CMK (cell line): ENCODE data around the gene ETFA.

Source experiments
- DNase-seq: peaks from one replicate; pipeline ENCODE4 v3.0.0-alpha.2; 2010; ENCODE audit warnings: low read depth

The ETFA gene

DNA sequence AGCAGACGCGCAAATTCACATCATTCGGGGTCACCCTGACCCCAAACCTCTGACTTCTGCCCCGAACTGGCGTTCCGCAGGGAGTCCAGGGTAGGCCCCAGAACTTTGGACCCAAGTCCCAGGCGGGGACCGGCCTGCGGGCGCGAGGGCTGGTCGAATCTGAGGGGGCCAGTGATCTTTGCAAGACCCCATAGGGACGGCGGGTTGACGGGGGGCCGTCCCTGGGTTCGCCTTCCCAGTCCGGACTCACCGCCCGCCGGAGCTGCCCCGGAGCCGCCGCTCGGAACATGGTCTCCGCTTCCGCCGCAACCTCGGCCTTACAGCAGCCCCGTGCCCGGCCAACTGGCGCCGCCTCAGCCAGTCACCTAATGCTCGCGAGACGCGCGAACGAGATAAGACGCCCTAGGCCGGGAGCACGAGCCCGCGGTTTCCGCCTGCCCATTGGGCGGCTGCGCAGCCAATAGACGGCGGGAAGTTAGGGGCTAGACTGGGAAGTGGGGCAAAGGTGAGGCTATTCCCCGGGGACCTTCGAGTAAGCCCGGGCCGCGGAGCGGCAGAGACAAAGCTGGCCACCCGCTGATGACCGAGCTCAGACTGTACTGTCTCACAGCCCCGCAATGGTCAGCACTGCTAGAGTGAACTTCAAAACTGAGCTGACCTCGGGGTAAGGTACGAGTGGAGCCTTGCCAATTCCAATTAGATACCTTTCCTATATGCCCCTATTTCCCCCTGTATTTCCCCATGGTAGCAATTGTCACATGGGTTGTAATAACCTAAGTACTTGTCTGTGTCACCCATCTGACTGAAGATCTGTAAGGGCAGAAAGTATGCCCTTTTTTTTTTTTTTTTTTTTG, at the start of gene ETFA:
Gene ETFA, minus strand, starts transcription at position 370 of the 854 bp plus-strand sequence. Its CDS starts 81 bp downstream, at position 289.
- peak; percentile 92 for DNase-seq

DNA sequence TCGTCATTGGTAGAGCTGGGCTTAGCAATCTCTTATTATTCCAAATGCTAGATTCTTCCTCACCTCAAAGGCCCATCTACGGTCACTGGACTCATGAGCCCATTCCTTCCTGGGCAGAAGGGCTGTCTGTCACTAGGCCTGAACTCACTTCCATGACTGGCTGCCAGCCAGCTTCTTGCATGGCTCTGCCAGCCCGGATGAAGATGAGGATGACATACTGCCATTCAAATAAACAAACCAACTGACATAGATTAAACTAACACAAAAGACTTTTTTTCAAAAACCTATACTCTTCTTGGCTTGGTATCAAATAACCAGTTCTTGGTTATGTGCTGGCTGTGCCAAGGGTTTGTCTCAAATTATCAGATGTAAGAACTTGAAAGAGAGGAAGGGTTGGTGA, 49.1 kb upstream of the ETFA start:
- DNase-seq, result no peak

DNA sequence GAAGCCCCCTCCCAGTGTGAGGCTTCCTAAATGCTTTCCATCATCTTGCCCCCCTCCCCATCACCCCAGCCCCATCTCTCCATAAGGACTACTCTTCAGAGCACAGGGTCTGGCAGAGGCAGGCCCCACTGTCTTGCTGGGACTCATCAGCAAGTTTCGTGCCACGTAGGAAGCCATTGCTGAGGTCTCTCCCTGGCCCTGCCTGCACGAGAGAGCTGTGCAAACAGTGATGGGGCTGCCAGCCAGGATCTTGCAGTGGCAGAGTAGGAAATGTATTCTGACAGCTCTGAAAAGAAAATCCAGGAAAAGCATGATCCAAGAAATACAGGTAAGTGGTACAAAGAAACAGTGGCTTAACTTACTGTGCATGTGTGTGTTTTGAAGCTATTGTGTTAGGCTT, 47.9 kb upstream of the ETFA start:
- DNase-seq, result no peak

DNA sequence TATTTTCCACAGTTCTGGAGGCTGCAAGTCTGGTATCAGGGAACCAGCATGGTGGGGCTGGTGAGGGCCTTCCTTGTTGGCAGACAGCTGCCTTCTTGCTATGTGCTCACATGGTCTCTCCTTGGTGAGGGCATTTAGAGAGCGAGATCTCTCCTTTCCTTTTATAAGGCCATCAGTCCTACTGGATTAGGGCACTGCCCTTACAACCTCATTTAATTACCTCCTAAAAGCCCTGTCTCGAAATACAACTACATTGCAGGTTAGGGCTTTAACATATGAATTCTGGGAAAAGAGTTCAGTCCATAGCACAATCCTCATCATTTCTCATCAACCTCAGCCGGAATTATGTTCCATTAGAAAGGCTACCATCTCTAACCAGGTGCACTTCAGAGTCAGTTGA, 47.2 kb upstream of the ETFA start:
- DNase-seq, result no peak

DNA sequence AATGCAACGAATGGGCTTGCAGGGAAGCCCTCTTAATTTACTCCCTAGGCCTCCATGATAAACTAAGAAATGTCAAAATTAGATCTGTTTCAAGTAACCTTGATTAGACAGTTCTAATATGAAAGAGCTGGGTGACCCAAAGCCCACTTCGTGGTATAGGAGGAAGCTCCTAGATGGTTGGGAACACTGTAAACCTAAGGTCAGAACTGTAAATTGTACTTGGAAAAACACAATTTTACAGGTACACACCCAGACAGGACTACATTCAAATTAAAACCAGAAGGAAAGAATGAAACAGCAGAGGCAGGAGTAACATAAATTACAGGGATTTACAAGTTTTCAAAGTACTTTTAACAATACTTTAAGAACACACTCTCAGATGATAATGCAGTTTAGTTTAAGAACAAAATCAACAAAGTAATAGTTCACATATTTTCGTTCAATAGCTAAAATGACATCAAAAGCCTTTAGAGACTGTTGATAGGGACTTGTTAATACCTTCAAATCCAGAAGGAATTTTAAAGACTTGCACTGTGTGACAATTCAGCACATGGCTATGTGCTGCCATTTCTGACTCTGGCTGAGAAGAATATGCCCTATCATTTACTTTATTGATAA, 43.7 kb upstream of the ETFA start:
- no peak for DNase-seq

DNA sequence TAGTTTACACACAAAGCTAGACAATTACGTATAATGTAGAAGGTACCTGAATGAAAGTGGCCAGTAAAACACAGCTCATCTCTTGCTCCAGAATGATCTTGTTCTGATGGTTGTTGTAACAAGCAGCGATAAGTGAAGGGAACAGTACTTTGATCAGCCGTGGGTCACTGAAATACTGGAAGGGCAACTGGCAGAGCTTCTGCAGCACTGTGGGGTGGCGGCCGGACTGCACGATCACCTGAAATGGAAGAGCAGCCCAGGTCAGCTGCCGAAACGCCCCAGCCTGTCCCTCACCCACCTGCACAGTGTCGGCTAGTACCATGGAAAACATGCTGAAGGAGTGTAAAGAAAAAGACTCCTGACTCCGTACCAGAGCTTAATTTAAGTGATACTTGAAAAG, 42.6 kb upstream of the ETFA start:
- DNase-seq, result no peak

DNA sequence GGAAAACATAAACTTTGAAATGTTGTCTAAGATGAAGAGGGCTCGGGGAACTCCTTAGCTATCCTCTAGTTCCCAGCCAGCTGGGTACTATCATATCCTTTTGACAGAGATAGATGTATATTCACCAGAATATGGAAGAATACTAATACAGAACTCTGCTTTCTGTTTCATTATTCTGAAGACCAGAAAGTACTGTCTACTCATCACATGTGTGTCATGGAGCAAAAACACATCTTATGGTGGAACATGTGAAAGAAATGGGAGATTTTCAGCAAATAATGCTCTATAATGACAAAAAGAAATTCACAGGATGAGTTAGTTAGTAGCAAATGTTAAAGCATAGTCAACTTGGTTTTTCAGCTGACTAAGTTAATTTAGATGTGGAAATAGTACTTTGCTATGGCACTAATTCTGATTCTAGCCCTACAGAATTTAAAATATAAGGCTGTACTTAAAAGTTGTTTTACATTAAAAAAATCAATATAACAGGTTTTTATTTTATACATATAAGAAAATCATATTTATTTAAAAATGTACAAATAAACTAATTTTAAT, 41.8 kb upstream of the ETFA start:
- DNase-seq, result no peak

DNA sequence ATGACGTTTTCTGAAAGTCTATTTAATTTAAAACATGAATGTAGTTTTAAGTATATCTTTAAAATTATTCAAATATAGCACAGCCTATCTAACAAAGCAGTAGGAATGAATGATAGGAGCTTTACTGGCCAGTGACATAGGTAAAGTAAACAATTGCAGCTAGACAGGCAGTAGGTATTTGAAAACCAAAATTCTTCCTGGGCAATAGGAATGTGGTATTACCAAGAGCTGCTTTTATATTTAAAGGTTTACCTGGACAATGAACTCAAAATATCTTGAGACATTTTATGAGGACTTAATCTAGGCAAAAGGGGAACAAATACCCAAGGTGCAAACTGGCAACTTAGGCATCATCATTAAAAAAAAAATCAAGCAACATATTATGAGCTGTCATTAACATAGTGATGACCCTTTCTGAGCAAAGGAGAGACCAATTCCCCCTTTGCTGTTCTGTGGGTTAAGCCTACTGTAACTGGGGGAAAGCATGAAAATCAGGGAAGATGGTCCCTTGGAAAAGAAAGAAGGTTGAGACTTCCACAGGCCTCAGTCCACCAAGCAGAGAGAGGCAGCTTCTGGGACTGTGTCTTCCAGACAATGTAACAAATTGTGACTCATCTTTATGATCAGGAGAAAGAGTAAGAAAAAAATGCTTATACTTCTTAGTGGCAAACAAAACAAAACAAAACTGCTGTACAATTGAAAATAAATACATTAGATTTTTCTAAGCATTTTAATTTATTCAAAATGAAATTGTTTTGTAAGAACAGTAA, 38.2 kb upstream of the ETFA start:
- no peak for DNase-seq

DNA sequence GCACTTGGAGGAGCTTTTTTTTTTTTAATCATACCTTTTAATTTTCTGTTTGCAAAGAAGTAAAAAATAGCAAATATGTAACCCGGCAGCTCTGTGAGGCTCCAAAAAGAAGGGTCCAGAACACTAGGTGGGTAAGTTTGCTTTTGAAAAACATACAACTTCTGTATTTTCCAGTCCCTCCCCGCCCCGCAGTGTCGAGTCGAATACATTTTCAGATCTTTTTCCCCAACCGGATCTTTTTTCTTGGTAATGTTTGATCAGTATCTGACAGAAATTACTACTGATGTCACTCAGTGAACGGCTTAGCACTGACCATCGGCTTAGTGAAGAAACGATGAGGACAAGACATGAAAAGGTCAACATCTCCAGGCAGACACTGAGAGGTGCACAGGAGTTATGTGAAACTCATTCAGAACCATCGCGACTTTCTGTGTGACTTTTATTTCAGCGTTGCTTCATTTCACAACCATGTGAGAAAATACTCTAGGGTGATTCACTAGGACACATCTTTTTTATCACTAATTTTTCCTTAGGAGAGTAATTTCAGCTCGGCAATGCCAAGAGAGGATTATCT, 36.3 kb upstream of the ETFA start:
- no peak for DNase-seq

DNA sequence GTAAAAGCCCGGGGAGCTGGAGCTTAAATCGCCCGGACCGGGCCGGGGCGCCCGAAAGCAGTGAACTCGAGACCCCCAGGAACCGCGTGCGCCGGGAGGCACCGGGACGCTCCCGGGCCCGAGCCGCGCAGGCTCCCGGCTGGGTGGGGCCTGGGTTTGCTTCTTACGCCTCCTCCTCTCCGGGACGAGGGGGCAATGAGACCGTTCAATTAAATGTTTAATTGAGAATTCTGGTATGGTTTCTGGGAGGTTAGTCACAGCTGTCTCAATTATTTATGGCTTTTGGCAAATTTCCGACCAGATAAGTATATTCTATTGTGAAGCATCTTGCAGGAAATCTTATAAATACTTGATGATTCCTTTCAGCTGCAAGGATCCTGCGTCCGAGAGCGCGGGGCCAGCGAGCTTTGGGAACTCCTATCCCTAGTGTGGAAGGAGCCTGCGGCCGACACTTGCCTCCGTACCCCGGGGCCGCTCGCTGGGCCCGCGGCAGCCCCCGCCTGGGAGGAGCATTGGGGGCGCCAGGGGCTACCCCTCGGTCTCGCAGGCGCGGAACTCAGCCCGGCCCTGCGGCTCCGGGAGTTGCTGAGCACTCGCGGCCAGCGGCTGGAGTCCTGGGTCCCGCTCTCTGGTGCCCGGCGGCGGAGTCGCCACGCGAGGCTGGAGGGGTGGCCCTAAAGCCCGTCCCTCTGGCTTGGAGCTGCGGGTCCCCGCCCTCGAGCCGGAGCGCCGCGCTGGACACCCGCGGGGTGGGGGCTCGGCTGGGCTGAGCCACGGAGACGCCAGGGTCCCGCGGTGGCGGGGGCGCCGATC, 35.6 kb upstream of the ETFA start:
- DNase-seq, result no peak

DNA sequence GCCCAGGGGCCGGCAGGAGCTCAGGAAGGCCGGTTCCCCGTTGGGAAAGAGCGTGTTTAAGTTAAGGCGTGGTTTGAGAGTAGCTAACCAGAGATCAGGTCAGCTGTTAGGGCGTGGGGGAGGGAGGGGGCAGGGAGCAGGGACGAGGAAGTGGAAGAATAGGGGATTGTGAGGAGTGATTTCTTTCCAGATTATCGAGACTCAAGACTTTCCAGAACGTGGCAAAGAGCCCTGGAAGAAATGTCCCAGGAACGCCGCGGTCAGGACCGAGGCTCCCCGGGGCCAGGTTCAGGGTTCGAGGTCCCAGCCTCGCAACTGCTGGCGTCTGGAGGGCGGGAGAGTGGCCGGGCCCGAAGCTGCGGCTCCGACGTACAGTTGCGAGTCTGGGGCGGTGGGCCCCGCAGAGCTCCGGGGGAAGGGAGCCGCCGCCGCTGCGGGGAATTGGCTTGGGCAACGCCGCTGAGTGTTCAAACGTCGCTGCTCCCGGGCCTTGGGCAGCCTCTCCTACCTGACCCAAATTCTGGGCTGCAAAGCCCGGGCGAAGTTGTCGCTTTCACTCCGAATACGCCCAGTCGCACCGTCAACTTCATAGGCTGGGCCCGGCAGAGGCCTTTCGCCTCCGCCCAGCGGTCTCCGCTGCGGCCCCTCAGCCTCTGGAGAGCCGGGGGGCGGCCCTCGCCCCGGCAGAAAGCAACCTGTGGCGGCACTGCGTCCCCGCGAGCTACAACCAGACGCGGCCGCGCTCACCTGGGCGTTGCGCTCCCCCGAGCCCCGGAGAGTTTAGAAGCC, 34.8 kb upstream of the ETFA start:
- DNase-seq, result no peak

DNA sequence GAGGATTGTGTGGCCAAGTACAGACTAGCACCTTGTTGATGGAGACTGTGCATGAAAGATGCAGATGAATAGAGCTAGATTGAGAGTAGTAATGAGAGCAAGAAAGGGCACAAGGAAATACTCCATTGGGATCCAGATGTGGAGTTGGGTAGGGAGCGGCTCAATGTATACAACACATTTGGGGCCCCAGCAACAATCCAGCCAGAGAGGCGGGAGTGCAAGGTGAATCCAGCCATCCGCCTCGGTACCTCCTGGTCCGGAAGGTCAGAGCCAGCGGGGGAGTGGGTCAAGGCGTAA, 34.3 kb upstream of the ETFA start:
- DNase-seq, result no peak

DNA sequence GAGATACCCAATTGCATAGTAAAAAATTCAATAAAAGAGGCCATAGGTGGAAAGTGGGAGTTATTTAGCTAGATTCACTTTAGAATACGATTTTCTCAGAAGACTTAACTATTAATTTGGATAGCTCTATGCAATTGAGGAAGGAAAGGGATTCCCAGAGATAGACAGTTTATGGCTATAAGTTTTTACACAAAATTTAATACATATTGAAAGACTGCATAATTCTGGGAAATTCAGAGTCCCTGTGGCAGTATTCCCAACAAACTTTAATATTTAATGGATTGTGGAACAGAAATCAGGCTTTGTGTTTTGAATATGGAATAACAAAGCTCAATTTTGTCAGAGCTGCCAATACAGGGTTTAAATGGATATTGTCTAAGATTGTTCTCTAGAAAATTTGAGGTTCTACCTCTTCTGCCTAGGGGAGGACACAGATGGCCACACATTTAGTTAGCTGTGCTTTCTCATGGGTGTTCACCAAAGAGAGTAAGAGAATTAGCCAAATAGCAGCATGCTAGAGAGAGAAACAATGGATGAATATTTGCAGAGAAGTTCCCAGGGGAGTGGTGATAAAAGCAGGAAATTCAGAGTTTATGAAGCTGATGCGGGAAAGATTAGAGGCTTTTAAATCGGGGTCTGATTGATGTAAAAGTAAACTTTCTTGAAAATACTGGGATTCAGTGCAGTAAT, 33.8 kb upstream of the ETFA start:
- no peak for DNase-seq

DNA sequence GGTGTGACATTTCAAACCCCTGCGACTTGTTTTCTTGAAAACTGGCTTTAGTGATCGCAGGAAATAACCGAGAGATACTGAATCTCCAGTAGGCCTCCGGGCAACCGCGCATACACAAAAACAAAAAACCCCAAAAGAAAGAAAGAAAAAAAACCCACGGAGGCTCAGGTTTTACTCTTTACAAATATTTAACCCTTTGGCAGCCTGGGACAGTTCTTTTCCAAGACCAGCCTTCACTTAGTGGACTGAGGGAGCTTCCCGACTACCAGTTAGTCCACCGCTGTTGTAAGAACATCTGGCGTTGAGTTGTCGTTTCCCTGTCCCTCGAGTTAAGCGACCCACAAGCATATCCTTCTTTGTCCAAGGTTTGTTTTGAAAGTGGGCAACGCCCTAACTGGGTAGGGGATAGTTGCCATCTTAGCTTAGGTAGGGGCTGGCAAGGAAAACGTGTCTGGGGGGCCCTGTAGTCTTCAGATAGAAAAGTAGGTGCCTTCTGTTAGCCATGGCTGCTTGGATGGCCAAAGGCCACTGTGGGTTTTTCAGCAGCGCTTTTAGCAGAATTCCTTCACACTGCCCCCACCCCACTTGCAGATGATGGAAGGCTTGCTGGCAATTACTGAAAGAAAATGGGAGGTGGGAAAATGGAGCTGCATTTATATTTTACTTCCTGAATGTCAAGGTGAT, 32.2 kb upstream of the ETFA start:
- no peak for DNase-seq

DNA sequence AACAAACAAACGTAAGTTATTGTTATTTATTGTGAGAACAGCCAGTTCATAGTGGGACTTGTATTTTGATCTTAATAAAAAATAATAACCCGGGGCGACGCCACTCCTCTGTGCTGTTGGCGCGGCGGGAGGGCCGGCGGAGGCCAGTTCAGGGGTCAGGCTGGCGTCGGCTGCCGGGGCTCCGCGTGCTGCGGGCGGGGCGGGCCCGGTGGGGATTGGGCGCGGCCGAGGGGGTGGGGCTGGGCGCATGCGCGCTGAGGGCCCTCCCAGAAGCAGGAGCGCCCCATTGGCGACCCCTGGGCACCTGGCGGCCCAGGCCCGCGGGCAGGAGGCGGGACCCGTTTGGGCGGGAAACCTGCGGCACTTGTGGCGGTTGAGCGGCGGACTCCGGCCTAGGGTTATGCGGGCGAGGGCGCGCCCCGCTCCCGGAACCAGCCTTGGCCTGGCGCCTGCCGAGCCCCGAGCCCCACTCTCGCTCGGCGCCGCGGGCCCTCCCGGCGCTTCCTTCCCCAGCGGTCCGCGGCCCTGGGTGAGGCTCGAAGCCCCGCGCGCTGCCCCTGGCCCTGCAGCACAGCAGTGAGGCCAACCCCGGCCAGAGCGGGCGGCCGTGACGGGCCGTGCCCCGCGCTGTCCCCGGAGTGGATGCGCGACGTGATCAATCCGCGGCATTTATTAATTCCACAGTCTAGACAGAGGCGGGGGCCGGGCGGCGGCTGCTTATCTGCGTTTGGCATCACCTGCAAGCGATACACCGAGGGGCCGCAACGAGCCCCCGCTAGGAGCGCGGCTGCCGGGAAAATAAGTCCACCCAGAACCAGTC, 31.3 kb upstream of the ETFA start:
- no peak for DNase-seq

DNA sequence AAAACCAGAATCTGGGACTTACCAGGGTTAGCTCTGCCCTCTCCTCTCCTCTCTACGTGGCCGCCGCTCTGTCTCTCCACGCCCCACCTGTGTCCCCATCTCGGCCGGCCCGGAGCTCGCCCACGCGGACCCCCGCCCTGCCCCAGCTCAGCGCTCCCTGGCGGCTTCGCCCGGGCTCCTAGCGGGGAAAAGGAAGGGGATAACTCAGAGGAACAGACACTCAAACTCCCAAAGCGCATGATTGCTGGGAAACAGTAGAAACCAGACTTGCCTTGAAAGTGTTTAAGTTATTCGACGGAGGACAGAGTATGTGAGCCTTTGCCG, 30.8 kb upstream of the ETFA start:
- DNase-seq, result no peak

DNA sequence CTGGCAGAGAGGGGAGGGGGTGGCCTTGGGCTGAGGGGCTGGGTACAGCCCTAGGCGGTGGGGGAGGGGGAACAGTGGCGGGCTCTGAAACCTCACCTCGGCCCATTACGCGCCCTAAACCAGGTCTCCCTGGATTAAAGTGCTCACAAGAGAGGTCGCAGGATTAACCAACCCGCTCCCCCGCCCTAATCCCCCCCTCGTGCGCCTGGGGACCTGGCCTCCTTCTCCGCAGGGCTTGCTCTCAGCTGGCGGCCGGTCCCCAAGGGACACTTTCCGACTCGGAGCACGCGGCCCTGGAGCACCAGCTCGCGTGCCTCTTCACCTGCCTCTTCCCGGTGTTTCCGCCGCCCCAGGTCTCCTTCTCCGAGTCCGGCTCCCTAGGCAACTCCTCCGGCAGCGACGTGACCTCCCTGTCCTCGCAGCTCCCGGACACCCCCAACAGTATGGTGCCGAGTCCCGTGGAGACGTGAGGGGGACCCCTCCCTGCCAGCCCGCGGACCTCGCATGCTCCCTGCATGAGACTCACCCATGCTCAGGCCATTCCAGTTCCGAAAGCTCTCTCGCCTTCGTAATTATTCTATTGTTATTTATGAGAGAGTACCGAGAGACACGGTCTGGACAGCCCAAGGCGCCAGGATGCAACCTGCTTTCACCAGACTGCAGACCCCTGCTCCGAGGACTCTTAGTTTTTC, 30.2 kb upstream of the ETFA start:
- no peak for DNase-seq

DNA sequence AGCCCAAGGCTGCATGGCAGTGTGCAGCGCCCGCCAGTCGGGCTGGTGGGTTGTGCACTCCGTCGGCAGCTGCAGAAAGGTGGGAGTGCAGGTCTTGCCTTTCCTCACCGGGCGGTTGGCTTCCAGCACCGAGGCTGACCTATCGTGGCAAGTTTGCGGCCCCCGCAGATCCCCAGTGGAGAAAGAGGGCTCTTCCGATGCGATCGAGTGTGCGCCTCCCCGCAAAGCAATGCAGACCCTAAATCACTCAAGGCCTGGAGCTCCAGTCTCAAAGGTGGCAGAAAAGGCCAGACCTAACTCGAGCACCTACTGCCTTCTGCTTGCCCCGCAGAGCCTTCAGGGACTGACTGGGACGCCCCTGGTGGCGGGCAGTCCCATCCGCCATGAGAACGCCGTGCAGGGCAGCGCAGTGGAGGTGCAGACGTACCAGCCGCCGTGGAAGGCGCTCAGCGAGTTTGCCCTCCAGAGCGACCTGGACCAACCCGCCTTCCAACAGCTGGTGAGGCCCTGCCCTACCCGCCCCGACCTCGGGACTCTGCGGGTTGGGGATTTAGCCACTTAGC, 29.6 kb upstream of the ETFA start:
- no peak for DNase-seq
